Glutamatergic neuron (in vitro differentiated cells): ENCODE data around the gene FMNL3. TPM values are rescaled to one million over a fixed set of nuclear protein-coding genes. Genes with fewer than 3 reads are reported as not detected.

Experiments
- DNase-seq: peaks from one replicate; pipeline ENCODE4 v3.0.0; 2022
- H3K27ac Mint-ChIP-seq: one replicate; pipeline ENCODE4 v1.8.0; 2020; ENCODE audit warnings: mild to moderate bottlenecking, mixed read lengths, inconsistent platforms; ENCODE audit not compliant: unreplicated experiment
- H3K27me3 Mint-ChIP-seq: one replicate; pipeline ENCODE4 v1.8.0; 2020; ENCODE audit warnings: mild to moderate bottlenecking, moderate library complexity, mixed read lengths, inconsistent platforms; ENCODE audit not compliant: unreplicated experiment
- H3K36me3 Mint-ChIP-seq: one replicate; pipeline ENCODE4 v1.8.0; 2020; ENCODE audit warnings: mild to moderate bottlenecking, mixed read lengths, inconsistent platforms; ENCODE audit not compliant: unreplicated experiment
- H3K4me1 Mint-ChIP-seq: one replicate; pipeline ENCODE4 v1.8.0; 2020; ENCODE audit warnings: mild to moderate bottlenecking, low read depth, mixed read lengths, inconsistent platforms; ENCODE audit not compliant: unreplicated experiment
- H3K4me3 Mint-ChIP-seq: one replicate; pipeline ENCODE4 v1.8.0; 2020; ENCODE audit warnings: mild to moderate bottlenecking, mixed read lengths, inconsistent platforms; ENCODE audit not compliant: unreplicated experiment
- H3K9me3 Mint-ChIP-seq: one replicate; pipeline ENCODE4 v1.8.0; 2020; ENCODE audit warnings: mild to moderate bottlenecking, moderate library complexity, mixed read lengths, inconsistent platforms; ENCODE audit not compliant: unreplicated experiment
- CTCF ChIP-seq: fragments of 200-600 bp; sonication (generic); IDR thresholded peaks from one replicate; pipeline ENCODE4 v1.5.0; 2021; ENCODE audit not compliant: partially characterized antibody, unreplicated experiment
- total RNA-seq: library from RNA; stranded (reverse); fragmentation: NEBNext Ultra II Directional; extraction: Animal tissue kit (Norgen Biotek cat#: 25700); gene quantifications from one replicate; pipeline ENCODE4 v1.2.1, GENCODE V29; 2021; ENCODE audit not compliant: unreplicated experiment

The FMNL3 gene
- total RNA-seq, 1 donor from 2014 or later = 13.7 TPM

DNA sequence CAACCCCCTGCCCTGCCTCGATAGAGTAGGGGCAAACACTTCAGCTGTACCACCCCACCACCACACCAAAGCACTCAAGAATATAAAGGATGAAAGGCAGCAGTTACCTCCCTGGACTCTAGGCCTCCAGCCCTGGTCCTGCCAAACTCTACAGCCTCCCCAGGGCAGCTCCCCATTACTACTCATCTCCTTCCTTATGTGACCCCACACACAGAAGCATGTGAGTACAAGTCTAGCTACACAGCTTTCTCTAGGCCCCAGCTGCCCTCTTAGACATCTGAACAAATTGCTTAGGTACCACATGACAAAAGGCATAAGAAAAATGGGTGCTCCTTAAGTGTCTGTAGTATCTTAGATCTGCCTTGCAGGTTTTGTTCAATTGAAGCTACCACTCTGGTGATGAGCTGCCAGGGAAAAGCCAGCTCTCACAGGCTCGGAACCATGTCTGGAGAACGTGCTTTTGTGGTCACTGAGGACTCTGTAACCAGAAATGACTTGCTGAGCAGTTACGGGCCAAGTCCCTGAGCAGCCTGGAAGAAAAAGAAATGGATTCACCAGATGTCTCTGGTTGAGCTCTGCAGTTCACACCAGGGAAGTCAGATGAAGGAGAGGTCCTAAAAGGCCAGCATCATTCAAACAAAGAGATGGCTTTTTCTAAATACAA is 32.8 kb downstream of the FMNL3 start:
- Mint-ChIP-seq H3K36me3 (no peaks in the 10 kb centered on the region), H3K4me1 (peaks cover 42% of the 10 kb centered on the region), H3K27me3 (peaks cover 16% of the 10 kb centered on the region), H3K9me3 (peaks cover 23% of the 10 kb centered on the region), H3K4me3 (peak overlapping the region; percentile 81), H3K27ac (peak overlapping the region; percentile 100)
- no peak for DNase-seq
- no peak for TF ChIP-seq CTCF

- peak; percentile 88 for DNase-seq
- TF ChIP-seq CTCF = peak; percentile 26
- peaks cover 42% of the 10 kb centered on the region for H3K4me1 Mint-ChIP-seq
- no peaks in the 10 kb centered on the region for H3K36me3 Mint-ChIP-seq
- H3K27me3 Mint-ChIP-seq = peaks cover 16% of the 10 kb centered on the region
- peak overlapping the region; percentile 81 for H3K4me3 Mint-ChIP-seq
- peaks cover 23% of the 10 kb centered on the region for H3K9me3 Mint-ChIP-seq
- peak overlapping the region; percentile 100 for H3K27ac Mint-ChIP-seq
These were observed 33.5 kb downstream of the FMNL3 start for GRCh38 chr12:49673446-49674317.

DNA sequence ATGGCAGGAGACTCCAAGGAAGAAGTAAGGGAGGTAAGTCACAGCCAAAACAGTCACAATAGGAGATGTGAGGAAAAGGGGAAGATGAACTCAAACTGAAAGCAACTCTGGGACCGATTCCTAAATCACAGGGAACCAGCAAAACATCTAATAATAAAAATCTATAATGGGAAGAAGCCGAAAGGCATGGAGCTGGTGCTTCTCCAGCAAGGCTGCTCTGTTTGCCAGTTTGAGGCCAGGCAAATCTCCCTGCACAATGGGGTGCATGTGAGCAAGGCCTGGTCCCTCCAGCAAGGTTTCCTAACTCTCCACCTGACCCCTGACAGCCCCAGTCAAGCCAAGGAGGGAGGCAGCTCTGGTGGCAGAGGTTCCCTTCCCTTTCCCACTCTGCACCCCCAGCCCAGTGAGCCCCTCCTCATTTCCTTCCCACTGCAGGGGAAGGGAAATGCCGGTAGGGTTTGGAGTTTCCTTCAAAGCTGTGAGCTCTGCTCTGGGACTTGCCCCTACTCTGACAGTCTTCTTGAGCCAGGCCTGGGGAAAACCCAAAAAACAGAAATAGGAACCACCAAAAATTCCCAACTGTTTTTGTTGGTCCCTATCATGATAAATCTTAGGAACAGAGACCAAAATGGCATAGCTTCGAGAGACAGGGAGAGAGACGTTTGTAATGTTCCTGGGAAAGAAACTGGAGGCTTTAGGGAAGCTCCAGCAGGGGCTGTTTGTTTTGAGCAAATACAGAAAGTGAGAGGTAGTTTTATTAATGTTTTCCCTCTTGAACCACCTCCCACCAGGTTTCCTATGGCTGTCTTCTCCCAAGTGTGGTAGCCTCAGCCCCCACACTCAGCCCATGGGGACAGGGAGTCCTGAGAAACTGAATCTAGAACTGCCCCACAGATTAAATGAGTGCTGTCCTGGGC is 34.6 kb downstream of the FMNL3 start:
- Mint-ChIP-seq H3K4me1 (peaks cover 42% of the 10 kb centered on the region), H3K27me3 (peaks cover 16% of the 10 kb centered on the region)

GRCh38 chr12:49671031-49671765 is 36.0 kb downstream of the FMNL3 start:
- TF ChIP-seq CTCF = no peak
- H3K36me3 Mint-ChIP-seq = no peaks in the 10 kb centered on the region
- no peak overlapping the region for H3K4me3 Mint-ChIP-seq
- H3K9me3 Mint-ChIP-seq = peaks cover 23% of the 10 kb centered on the region
- no peak overlapping the region for H3K27ac Mint-ChIP-seq
- DNase-seq = no peak
- peaks cover 38% of the 10 kb centered on the region for H3K4me1 Mint-ChIP-seq
- peaks cover 16% of the 10 kb centered on the region for H3K27me3 Mint-ChIP-seq

More for the DNA sequence above, 34.6 kb downstream of the FMNL3 start:
- DNase-seq = no peak
- Mint-ChIP-seq H3K27ac (peak overlapping the region; percentile 100), H3K9me3 (peaks cover 23% of the 10 kb centered on the region), H3K4me3 (peak overlapping the region; percentile 71), H3K36me3 (no peaks in the 10 kb centered on the region)
- TF ChIP-seq CTCF = no peak
